GM12878 (cell line): Measurements from ENCODE around the gene C1QTNF1. TPM values are rescaled to one million over a fixed set of nuclear protein-coding genes. Genes with fewer than 3 reads are reported as not detected.

Experiments
- ATAC-seq: fragments of 200-7000 bp; cut with Tn5 transposase; 3 replicates; pipeline ENCODE4 v1.9.1; 2020; ENCODE audit warnings: mild to moderate bottlenecking, moderate library complexity
- BruUV-seq: library from RNA; stranded (reverse); fragments of 400-500 nt; replicated peaks from 2 replicates; lab custom pipeline; 2021; lab: Mats Ljungman, UMichigan
- CTCF ChIA-PET: fragments of 300-600 bp; sonication (Branson Sonifier 250); formaldehyde crosslinking; extraction: SDS; loops from one replicate; lab custom pipeline; 2021; ENCODE audit warnings: inconsistent platforms; lab: Yijun Ruan, JAX
- POLR2A ChIA-PET: fragments of 350-600 bp; formaldehyde crosslinking; extraction: SDS; loops from one replicate; lab custom pipeline; 2021; ENCODE audit warnings: inconsistent platforms; lab: Charles Lee
- RAD21 ChIA-PET: fragments of 300-600 bp; sonication (Branson Sonifier 250); formaldehyde crosslinking; loops from one replicate; lab custom pipeline; 2023; ENCODE audit warnings: antibody characterized with exemption; ENCODE audit not compliant: unreplicated experiment; lab: Charles Lee
- SMC1A ChIA-PET: fragments of 300-600 bp; sonication (Branson Sonifier 250); formaldehyde crosslinking; loops from one replicate; lab custom pipeline; 2023; ENCODE audit not compliant: unreplicated experiment, uncharacterized antibody; lab: Charles Lee
- DNase-seq: peaks from one replicate; pipeline ENCODE4 v3.0.0-alpha.2; 2011; ENCODE audit warnings: low read depth, low spot score
- FAIRE-seq: peaks from 3 replicates; lab custom pipeline; 2011; peaks lifted over from hg19 to GRCh38; lab: Jason Lieb, UNC
- H2AFZ ChIP-seq: 2 replicates; pipeline ENCODE4 v1.6.0; 2011; ENCODE audit warnings: low read depth, low read length, control low read depth; ENCODE audit not compliant: control insufficient read depth
- H3K27ac ChIP-seq: 2 replicates; pipeline ENCODE4 v1.5.1; 2011; ENCODE audit warnings: control low read depth; ENCODE audit not compliant: control insufficient read depth, insufficient read depth
- H3K27me3 ChIP-seq, 2 experiments: replicated peaks in 1 of 2; 2 replicates each; pipeline versions ENCODE4 v1.6.0 to v1.6.1; 2011; ENCODE audit warnings: low read length in 1 of 2; ENCODE audit not compliant: control insufficient read depth in 2 of 2, insufficient read depth in 2 of 2
- H3K36me3 ChIP-seq, 2 experiments: 2 replicates each; pipeline ENCODE4 v1.5.1; 2011; ENCODE audit warnings: low read length in 1 of 2; ENCODE audit not compliant: control insufficient read depth in 2 of 2, insufficient read depth in 2 of 2
- H3K4me1 ChIP-seq: 2 replicates; pipeline ENCODE4 v1.6.1; 2011; ENCODE audit warnings: mild to moderate bottlenecking, low read length, moderate library complexity, mixed read lengths; ENCODE audit not compliant: control insufficient read depth, insufficient read depth
- H3K4me2 ChIP-seq: 2 replicates; pipeline ENCODE4 v1.6.0; 2011; ENCODE audit warnings: control low read depth; ENCODE audit not compliant: control insufficient read depth, insufficient read depth
- H3K4me3 ChIP-seq: fragments of 200-600 bp; sonication (generic); 2 replicates; pipeline ENCODE4 v1.5.1; 2016
- H3K79me2 ChIP-seq: 2 replicates; pipeline ENCODE4 v1.6.0; 2011; ENCODE audit warnings: low read length; ENCODE audit not compliant: control insufficient read depth, insufficient read depth
- H3K9ac ChIP-seq: 2 replicates; pipeline ENCODE4 v1.8.0; 2011; ENCODE audit warnings: low read length, control low read depth, mixed read lengths; ENCODE audit not compliant: control insufficient read depth, insufficient read depth
- H3K9me3 ChIP-seq: replicated peaks from 3 replicates; pipeline ENCODE4 v1.5.1; 2011; ENCODE audit warnings: mild to moderate bottlenecking, low read length; ENCODE audit not compliant: control insufficient read depth, insufficient read depth
- H4K20me1 ChIP-seq: 2 replicates; pipeline ENCODE4 v1.6.0; 2011; ENCODE audit not compliant: control insufficient read depth, insufficient read depth
- BRCA1 ChIP-seq: IDR thresholded peaks from 2 replicates; pipeline ENCODE4 v1.6.1; 2011; ENCODE audit warnings: low read depth, low read length, improper control_type of control experiment
- EGR1 ChIP-seq, 2 experiments: IDR thresholded peaks; 1 replicate in 1 of 2; 2 replicates in 1 of 2; pipeline ENCODE4 v1.6.1; 2011 to 2012; ENCODE audit warnings: low read depth in 2 of 2, low read length in 2 of 2, borderline replicate concordance in 1 of 2, mild to moderate bottlenecking in 1 of 2, moderate library complexity in 1 of 2
- MYB ChIP-seq: fragments of 150-350 bp; IDR thresholded peaks from 2 replicates; pipeline ENCODE4 v1.6.1; 2014; ENCODE audit warnings: mild to moderate bottlenecking, low read depth, low read length, borderline replicate concordance
- STAT3 ChIP-seq: IDR thresholded peaks from 2 replicates; pipeline ENCODE4 v1.6.1; 2011; ENCODE audit warnings: low read depth, low read length, improper control_type of control experiment
- SUPT20H ChIP-seq: IDR thresholded peaks from 2 replicates; pipeline ENCODE4 v1.6.1; 2011; ENCODE audit warnings: low read depth, mild to moderate bottlenecking, low read length, moderate library complexity, borderline replicate concordance; ENCODE audit not compliant: control insufficient read depth
- ZNF207 ChIP-seq: fragments of 450-650 bp; IDR thresholded peaks from 2 replicates; pipeline ENCODE4 v1.6.1; 2014; ENCODE audit warnings: antibody characterized with exemption, mild to moderate bottlenecking, borderline replicate concordance
- ZNF24 ChIP-seq: fragments of 450-650 bp; IDR thresholded peaks from 2 replicates; pipeline ENCODE4 v1.6.1; 2017; ENCODE audit warnings: antibody characterized with exemption, mild to moderate bottlenecking
- WGBS: methylation state at CpG from one replicate; pipeline ENCODE4 v1.1.6; 2016; ENCODE audit warnings: low lambda C conversion rate; ENCODE audit not compliant: insufficient replicate concordance, insufficient coverage; ENCODE audit errors: missing lambda C conversion rate; 5-methylcytosine and 5-hydroxymethylcytosine counted together
- in situ Hi-C: fragments of 300-500 bp; cut with MboI; formaldehyde crosslinking; loops from 9 replicates; pipeline ENCODE4 v1.14.3; 2018; ENCODE audit warnings: mixed read lengths
- intact Hi-C: fragments of 100-400 bp; cut with micrococcal nuclease; formaldehyde crosslinking; loops from one replicate; pipeline ENCODE4 v1.14.2; 2022; ENCODE audit not compliant: unreplicated experiment
- polyA plus RNA-seq, 11 experiments: library from polyadenylated mRNA; depleted of rRNA in 4 of 11; unstranded in 6 of 11; stranded (reverse) in 5 of 11; fragments of >200 nt; fragmentation: Nextera tagmentation in 4 of 11; fragmentation: Illumina TruSeq in 1 of 11; extraction: Ambion mirVana in 4 of 11; extraction: Trizol in 1 of 11; gene quantifications; 1 replicate in 1 of 11; 2 replicates in 10 of 11; pipeline versions ENCODE4 v1.2.1 to v1.2.3, GENCODE V29; 2011 to 2016; ENCODE audit warnings: inconsistent platforms in 2 of 11, missing spikeins in 2 of 11, low read depth in 1 of 11
- total RNA-seq, 4 experiments: library from RNA; depleted of rRNA in 3 of 4; stranded (reverse); fragments of >200 nt in 3 of 4; fragmentation: Illumina TruSeq in 1 of 4; extraction: Trizol in 1 of 4; gene quantifications; 2 replicates each; pipeline versions ENCODE4 v1.2.1 to v1.2.3, GENCODE V29; 2013 to 2021
- TF ChIP-seq, protein P1 (sequence below): fragments of 450-650 bp; IDR thresholded peaks from 2 replicates; pipeline ENCODE4 v1.6.1; 2016; ENCODE audit warnings: mild to moderate bottlenecking
- TF ChIP-seq, protein P2 (sequence below): fragments of 150-350 bp; IDR thresholded peaks from 2 replicates; pipeline ENCODE4 v1.6.1; 2016; ENCODE audit warnings: low read depth, low read length

C1QTNF1 gene
- total and polyA plus RNA-seq, 10 of the 15 experiments (the other 5 are each of a cell fraction or from before 2014, with no cell fraction given), result 0.05 to 1.1 (median 0.15) TPM; not detected in 4

GRCh38 chr17:79033741-79034501 is 10.0 kb downstream of the C1QTNF1 start:
- RAD21 ChIA-PET, result no interaction called here
- H3K27ac ChIP-seq, result no peak overlapping the region
- 47% methylated on average over 28 of the region's 28 CpGs for WGBS
- SMC1A ChIA-PET, result no interaction called here
- intact Hi-C loops, result no loop called here
- peaks cover 2% of the 10 kb centered on the region in 2 experiments; a peak in 3 of 4 replicates for H3K27me3 ChIP-seq
- H3K79me2 ChIP-seq, result no peaks in the 10 kb centered on the region
- in situ Hi-C loops, result no loop called here
- no peak overlapping the region for H3K4me2 ChIP-seq
- POLR2A ChIA-PET, result no interaction called here
- H3K36me3 ChIP-seq, result no peaks in the 10 kb centered on the region
- peaks cover 6% of the 10 kb centered on the region for H3K4me1 ChIP-seq
- no TSS peak for BruUV-seq
- TF ChIP-seq, protein P1, sequence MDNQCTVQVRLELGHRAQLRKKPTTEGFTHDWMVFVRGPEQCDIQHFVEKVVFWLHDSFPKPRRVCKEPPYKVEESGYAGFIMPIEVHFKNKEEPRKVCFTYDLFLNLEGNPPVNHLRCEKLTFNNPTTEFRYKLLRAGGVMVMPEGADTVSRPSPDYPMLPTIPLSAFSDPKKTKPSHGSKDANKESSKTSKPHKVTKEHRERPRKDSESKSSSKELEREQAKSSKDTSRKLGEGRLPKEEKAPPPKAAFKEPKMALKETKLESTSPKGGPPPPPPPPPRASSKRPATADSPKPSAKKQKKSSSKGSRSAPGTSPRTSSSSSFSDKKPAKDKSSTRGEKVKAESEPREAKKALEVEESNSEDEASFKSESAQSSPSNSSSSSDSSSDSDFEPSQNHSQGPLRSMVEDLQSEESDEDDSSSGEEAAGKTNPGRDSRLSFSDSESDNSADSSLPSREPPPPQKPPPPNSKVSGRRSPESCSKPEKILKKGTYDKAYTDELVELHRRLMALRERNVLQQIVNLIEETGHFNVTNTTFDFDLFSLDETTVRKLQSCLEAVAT, result no peak
- no peak for TF ChIP-seq STAT3
- no peak for TF ChIP-seq ZNF207
- no peak for TF ChIP-seq MYB
- TF ChIP-seq BRCA1, result no peak
- TF ChIP-seq, protein P2, sequence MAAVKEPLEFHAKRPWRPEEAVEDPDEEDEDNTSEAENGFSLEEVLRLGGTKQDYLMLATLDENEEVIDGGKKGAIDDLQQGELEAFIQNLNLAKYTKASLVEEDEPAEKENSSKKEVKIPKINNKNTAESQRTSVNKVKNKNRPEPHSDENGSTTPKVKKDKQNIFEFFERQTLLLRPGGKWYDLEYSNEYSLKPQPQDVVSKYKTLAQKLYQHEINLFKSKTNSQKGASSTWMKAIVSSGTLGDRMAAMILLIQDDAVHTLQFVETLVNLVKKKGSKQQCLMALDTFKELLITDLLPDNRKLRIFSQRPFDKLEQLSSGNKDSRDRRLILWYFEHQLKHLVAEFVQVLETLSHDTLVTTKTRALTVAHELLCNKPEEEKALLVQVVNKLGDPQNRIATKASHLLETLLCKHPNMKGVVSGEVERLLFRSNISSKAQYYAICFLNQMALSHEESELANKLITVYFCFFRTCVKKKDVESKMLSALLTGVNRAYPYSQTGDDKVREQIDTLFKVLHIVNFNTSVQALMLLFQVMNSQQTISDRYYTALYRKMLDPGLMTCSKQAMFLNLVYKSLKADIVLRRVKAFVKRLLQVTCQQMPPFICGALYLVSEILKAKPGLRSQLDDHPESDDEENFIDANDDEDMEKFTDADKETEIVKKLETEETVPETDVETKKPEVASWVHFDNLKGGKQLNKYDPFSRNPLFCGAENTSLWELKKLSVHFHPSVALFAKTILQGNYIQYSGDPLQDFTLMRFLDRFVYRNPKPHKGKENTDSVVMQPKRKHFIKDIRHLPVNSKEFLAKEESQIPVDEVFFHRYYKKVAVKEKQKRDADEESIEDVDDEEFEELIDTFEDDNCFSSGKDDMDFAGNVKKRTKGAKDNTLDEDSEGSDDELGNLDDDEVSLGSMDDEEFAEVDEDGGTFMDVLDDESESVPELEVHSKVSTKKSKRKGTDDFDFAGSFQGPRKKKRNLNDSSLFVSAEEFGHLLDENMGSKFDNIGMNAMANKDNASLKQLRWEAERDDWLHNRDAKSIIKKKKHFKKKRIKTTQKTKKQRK, result no peak
- TF ChIP-seq ZNF24, result no peak
- no peak for TF ChIP-seq EGR1 (IDR thresholded peaks at IDR 0.05; ENCODE audit: borderline replicate concordance in 1 of 2, low read depth in 2 of 2, low read length in 2 of 2)
- TF ChIP-seq SUPT20H, result no peak
- TF ChIP-seq, all 136 proteins: peak for 0
- Histone ChIP-seq H3K9me3 (no peaks in the 10 kb centered on the region), H2AFZ (no peak overlapping the region), H4K20me1 (no peaks in the 10 kb centered on the region), H3K4me3 (no peak overlapping the region), H3K9ac (no peak overlapping the region)
- CTCF ChIA-PET, result interaction anchor here (0.6 to 1.3 kb wide), 4 partner anchors 11 to 17 kb away, joined by 3 to 4 read pairs (median 4); no protein-coding TSS in a partner anchor
- DNase-seq (no peak), ATAC-seq (no peak), FAIRE-seq (no peak)
